IMR-90 (cell line): Measurements from ENCODE around the gene TPMT. TPM values are rescaled to one million over a fixed set of nuclear protein-coding genes. Genes with fewer than 3 reads are reported as not detected.

Experiments
- ATAC-seq: fragments of 200-7000 bp; cut with Tn5 transposase; 2 replicates; pipeline ENCODE4 v1.9.1; 2020; ENCODE audit warnings: low read depth, mild to moderate bottlenecking, moderate library complexity
- BruUV-seq: library from RNA; stranded (reverse); fragments of 400-500 nt; replicated peaks from 2 replicates; lab custom pipeline; 2021; lab: Mats Ljungman, UMichigan
- CTCF ChIA-PET: fragments of 300-600 bp; formaldehyde crosslinking; extraction: SDS; loops from one replicate; lab custom pipeline; 2021; ENCODE audit warnings: antibody characterized with exemption; lab: Yijun Ruan, JAX
- POLR2A ChIA-PET: fragments of 300-600 bp; sonication (Branson Sonifier 250); formaldehyde crosslinking; loops from one replicate; lab custom pipeline; 2022; ENCODE audit warnings: antibody characterized with exemption; ENCODE audit not compliant: unreplicated experiment; lab: Charles Lee
- DNase-seq: peaks from one replicate; pipeline ENCODE4 v3.0.0; 2013
- H2AFZ ChIP-seq: replicated peaks from 2 replicates; pipeline ENCODE3; 2013; ENCODE audit warnings: low read length, mild to moderate bottlenecking; ENCODE audit not compliant: poor library complexity
- H2AK5ac ChIP-seq: 2 replicates; pipeline ENCODE4 v1.6.1; 2013; ENCODE audit warnings: low read depth, low read length, inconsistent platforms
- H2AK9ac ChIP-seq: replicated peaks from 2 replicates; pipeline ENCODE3; 2013; ENCODE audit warnings: mild to moderate bottlenecking, low read depth, low read length, moderate library complexity; ENCODE audit not compliant: poor library complexity
- H2BK120ac ChIP-seq: 2 replicates; pipeline ENCODE4 v1.6.1; 2013; ENCODE audit warnings: low read depth, low read length, inconsistent platforms
- H2BK15ac ChIP-seq: 3 replicates; pipeline ENCODE4 v1.6.1; 2013; ENCODE audit warnings: low read depth, low read length, inconsistent platforms
- H2BK20ac ChIP-seq: 2 replicates; pipeline ENCODE4 v1.6.1; 2013; ENCODE audit warnings: low read depth, mild to moderate bottlenecking, inconsistent platforms, low read length, moderate library complexity
- H2BK5ac ChIP-seq: 2 replicates; pipeline ENCODE4 v1.6.1; 2013; ENCODE audit warnings: mild to moderate bottlenecking, low read depth, low read length, inconsistent platforms; ENCODE audit not compliant: poor library complexity, severe bottlenecking
- H3K14ac ChIP-seq: replicated peaks from 2 replicates; pipeline ENCODE4 v1.6.1; 2013; ENCODE audit warnings: low read depth, low read length, inconsistent platforms
- H3K18ac ChIP-seq: 2 replicates; pipeline ENCODE4 v1.6.1; 2013; ENCODE audit warnings: low read depth, low read length, control low read depth
- H3K23ac ChIP-seq: 2 replicates; pipeline ENCODE4 v1.6.1; 2013; ENCODE audit warnings: low read depth, low read length, inconsistent platforms
- H3K27ac ChIP-seq: 2 replicates; pipeline ENCODE4 v1.5.1; 2013; ENCODE audit warnings: mild to moderate bottlenecking, control low read depth, low read length; ENCODE audit not compliant: insufficient read depth
- H3K27me3 ChIP-seq: 2 replicates; pipeline ENCODE4 v1.6.1; 2013; ENCODE audit warnings: low read length; ENCODE audit not compliant: control insufficient read depth, insufficient read depth
- H3K36me3 ChIP-seq: 2 replicates; pipeline ENCODE4 v1.6.1; 2013; ENCODE audit warnings: low read length, mixed read lengths; ENCODE audit not compliant: control insufficient read depth, insufficient read depth
- H3K4ac ChIP-seq: 2 replicates; pipeline ENCODE4 v1.6.1; 2013; ENCODE audit warnings: low read depth, low read length, inconsistent platforms
- H3K4me1 ChIP-seq: 2 replicates; pipeline ENCODE4 v1.6.1; 2013; ENCODE audit warnings: low read length, mixed read lengths; ENCODE audit not compliant: control insufficient read depth, insufficient read depth
- H3K4me2 ChIP-seq: 2 replicates; pipeline ENCODE4 v1.6.1; 2013; ENCODE audit warnings: low read depth, mild to moderate bottlenecking, control low read depth, low read length, moderate library complexity
- H3K4me3 ChIP-seq: 2 replicates; pipeline ENCODE4 v1.5.1; 2013; ENCODE audit warnings: low read depth, mild to moderate bottlenecking, control low read depth, low read length, moderate library complexity; ENCODE audit not compliant: insufficient read depth
- H3K56ac ChIP-seq: 2 replicates; pipeline ENCODE4 v1.6.1; 2013; ENCODE audit warnings: low read length, inconsistent platforms; ENCODE audit not compliant: insufficient read depth; ENCODE audit errors: extremely low read depth
- H3K79me1 ChIP-seq, 2 experiments: 2 replicates each; pipeline ENCODE4 v1.6.1; 2013; ENCODE audit warnings: low read length in 2 of 2, inconsistent platforms in 1 of 2, low read depth in 1 of 2
- H3K9ac ChIP-seq: 2 replicates; pipeline ENCODE4 v1.6.1; 2013; ENCODE audit warnings: low read depth, low read length, control low read depth
- H3K9me1 ChIP-seq: 2 replicates; pipeline ENCODE4 v1.6.1; 2013; ENCODE audit warnings: low read length, inconsistent platforms; ENCODE audit not compliant: insufficient read depth
- H3K9me3 ChIP-seq: 2 replicates; pipeline ENCODE4 v1.6.1; 2013; ENCODE audit warnings: low read length; ENCODE audit not compliant: control insufficient read depth, insufficient read depth
- H4K20me1 ChIP-seq: 2 replicates; pipeline ENCODE4 v1.6.1; 2013; ENCODE audit warnings: low read length, inconsistent platforms; ENCODE audit not compliant: insufficient read depth
- H4K5ac ChIP-seq: 2 replicates; pipeline ENCODE4 v1.6.1; 2013; ENCODE audit warnings: mild to moderate bottlenecking, low read depth, low read length, control low read depth
- H4K8ac ChIP-seq, 2 experiments: 2 replicates each; pipeline ENCODE4 v1.6.1; 2013; ENCODE audit warnings: low read depth in 2 of 2, low read length in 2 of 2, control low read depth in 1 of 2, inconsistent platforms in 1 of 2
- H4K91ac ChIP-seq: 2 replicates; pipeline ENCODE4 v1.6.1; 2013; ENCODE audit warnings: low read depth, low read length, inconsistent platforms; ENCODE audit not compliant: insufficient read depth
- WGBS, 2 experiments: methylation state at CpG; one replicate each; pipeline versions ENCODE4 v1.1.5 to v1.1.7; 2013; ENCODE audit warnings: missing lambda C conversion rate in 2 of 2; ENCODE audit not compliant: insufficient read length in 1 of 2; ENCODE audit errors: extremely low coverage in 2 of 2; 5-methylcytosine and 5-hydroxymethylcytosine counted together
- dilution Hi-C: fragments of 300-500 bp; cut with HindIII; formaldehyde crosslinking; loops from one replicate; pipeline ENCODE4 v1.14.3; 2018; ENCODE audit warnings: low sequenced_read_pairs; ENCODE audit not compliant: unreplicated experiment
- in situ Hi-C: fragments of 300-500 bp; cut with MboI; formaldehyde crosslinking; loops from 3 replicates; pipeline ENCODE4 v1.14.3; 2019; ENCODE audit warnings: low sequenced_read_pairs, inconsistent platforms, mixed read lengths
- intact Hi-C: fragments of 100-400 bp; cut with micrococcal nuclease; formaldehyde crosslinking; loops from 2 replicates; pipeline ENCODE4 v1.10.0; 2022
- polyA plus RNA-seq, 3 experiments: library from polyadenylated mRNA; depleted of rRNA; stranded (reverse); fragments of >200 nt; gene quantifications; 2 replicates each; pipeline ENCODE4 v1.2.3, GENCODE V29; 2012; ENCODE audit warnings: low replicate concordance in 1 of 3
- total RNA-seq: library from RNA; depleted of rRNA; stranded (reverse); fragments of >200 nt; gene quantifications from 2 replicates; pipeline ENCODE4 v1.2.3, GENCODE V29; 2012
- TF ChIP-seq, protein P1 (sequence below): conservative IDR thresholded peaks from 2 replicates; pipeline ENCODE4 v1.5.1; 2012; ENCODE audit warnings: mild to moderate bottlenecking, low read depth, low read length, improper control_type of control experiment

TPMT gene
- total and polyA plus RNA-seq, 2 of the 4 experiments (the other 2 are of a cell fraction): 10.8 to 14.1 TPM

GRCh38 chr6:18102783-18103509 lies 51.9 kb downstream of the TPMT start:
- H3K9me1 ChIP-seq: peaks cover 7% of the 10 kb centered on the region; the same call in 1 of the 2 replicates
- no peak overlapping the region for H4K5ac ChIP-seq
- TF ChIP-seq, protein P1, sequence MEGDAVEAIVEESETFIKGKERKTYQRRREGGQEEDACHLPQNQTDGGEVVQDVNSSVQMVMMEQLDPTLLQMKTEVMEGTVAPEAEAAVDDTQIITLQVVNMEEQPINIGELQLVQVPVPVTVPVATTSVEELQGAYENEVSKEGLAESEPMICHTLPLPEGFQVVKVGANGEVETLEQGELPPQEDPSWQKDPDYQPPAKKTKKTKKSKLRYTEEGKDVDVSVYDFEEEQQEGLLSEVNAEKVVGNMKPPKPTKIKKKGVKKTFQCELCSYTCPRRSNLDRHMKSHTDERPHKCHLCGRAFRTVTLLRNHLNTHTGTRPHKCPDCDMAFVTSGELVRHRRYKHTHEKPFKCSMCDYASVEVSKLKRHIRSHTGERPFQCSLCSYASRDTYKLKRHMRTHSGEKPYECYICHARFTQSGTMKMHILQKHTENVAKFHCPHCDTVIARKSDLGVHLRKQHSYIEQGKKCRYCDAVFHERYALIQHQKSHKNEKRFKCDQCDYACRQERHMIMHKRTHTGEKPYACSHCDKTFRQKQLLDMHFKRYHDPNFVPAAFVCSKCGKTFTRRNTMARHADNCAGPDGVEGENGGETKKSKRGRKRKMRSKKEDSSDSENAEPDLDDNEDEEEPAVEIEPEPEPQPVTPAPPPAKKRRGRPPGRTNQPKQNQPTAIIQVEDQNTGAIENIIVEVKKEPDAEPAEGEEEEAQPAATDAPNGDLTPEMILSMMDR: no peak
- no peaks in the 10 kb centered on the region for H4K20me1 ChIP-seq
- no peak overlapping the region for H3K4me2 ChIP-seq
- no peak overlapping the region for H2BK20ac ChIP-seq
- H2AK9ac ChIP-seq: no peak overlapping the region
- no peak overlapping the region for H2BK5ac ChIP-seq
- H4K8ac ChIP-seq: no peak overlapping the region
- H3K4me1 ChIP-seq: peaks cover 3% of the 10 kb centered on the region
- POLR2A ChIA-PET: no interaction called here
- no peak overlapping the region for H3K56ac ChIP-seq
- no peak overlapping the region for H2BK15ac ChIP-seq
- dilution Hi-C loops: no loop called here
- H3K9ac ChIP-seq: no peak overlapping the region
- H3K18ac ChIP-seq: no peak overlapping the region
- H4K91ac ChIP-seq: no peak overlapping the region
- H3K27me3 ChIP-seq: no peaks in the 10 kb centered on the region
- no peak overlapping the region for H2BK120ac ChIP-seq
- H3K23ac ChIP-seq: no peak overlapping the region
- no peak overlapping the region for H3K27ac ChIP-seq
- H2AFZ ChIP-seq: no peak overlapping the region
- H3K4ac ChIP-seq: no peak overlapping the region
- H3K9me3 ChIP-seq: peaks cover 2% of the 10 kb centered on the region; the same call in 1 of the 2 replicates
- no peaks in the 10 kb centered on the region for H3K79me1 ChIP-seq
- in situ Hi-C loops: no loop called here
- CTCF ChIA-PET: interaction anchor here (1.1 to 1.2 kb wide), 2 partner anchors 12 to 19 kb away, joined by 3 read pairs; partner anchors contain the start of gene NHLRC1
- H3K4me3 ChIP-seq: no peak overlapping the region
- WGBS, 2 experiments: no CpG with 5 or more reads among the region's 6 CpGs
- H2AK5ac ChIP-seq: no peak overlapping the region
- no peak overlapping the region for H3K14ac ChIP-seq
- DNase-seq: no peak
- no peak for ATAC-seq
- intact Hi-C loops: no loop called here
- BruUV-seq: no TSS peak
- H3K36me3 ChIP-seq: no peaks in the 10 kb centered on the region
